ENCODE results near the gene LPCAT2.

GRCh38 chr16:55496509-55497145, 12.2 kb upstream of the LPCAT2 start:
- TF ChIP-seq, protein P1, sequence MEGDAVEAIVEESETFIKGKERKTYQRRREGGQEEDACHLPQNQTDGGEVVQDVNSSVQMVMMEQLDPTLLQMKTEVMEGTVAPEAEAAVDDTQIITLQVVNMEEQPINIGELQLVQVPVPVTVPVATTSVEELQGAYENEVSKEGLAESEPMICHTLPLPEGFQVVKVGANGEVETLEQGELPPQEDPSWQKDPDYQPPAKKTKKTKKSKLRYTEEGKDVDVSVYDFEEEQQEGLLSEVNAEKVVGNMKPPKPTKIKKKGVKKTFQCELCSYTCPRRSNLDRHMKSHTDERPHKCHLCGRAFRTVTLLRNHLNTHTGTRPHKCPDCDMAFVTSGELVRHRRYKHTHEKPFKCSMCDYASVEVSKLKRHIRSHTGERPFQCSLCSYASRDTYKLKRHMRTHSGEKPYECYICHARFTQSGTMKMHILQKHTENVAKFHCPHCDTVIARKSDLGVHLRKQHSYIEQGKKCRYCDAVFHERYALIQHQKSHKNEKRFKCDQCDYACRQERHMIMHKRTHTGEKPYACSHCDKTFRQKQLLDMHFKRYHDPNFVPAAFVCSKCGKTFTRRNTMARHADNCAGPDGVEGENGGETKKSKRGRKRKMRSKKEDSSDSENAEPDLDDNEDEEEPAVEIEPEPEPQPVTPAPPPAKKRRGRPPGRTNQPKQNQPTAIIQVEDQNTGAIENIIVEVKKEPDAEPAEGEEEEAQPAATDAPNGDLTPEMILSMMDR (IDR thresholded peaks at IDR 0.05): no peak
- no peak for TF ChIP-seq POLR2A (IDR thresholded peaks at IDR 0.05)
